Measurements from ENCODE around the gene CHRNB2.
"Not testable (repeated sequence)": the region's sequence is repeated elsewhere in the genome, so short reads cannot be mapped to it uniquely, and the experiment has no call there.

The CHRNB2 gene

GRCh38 chr1:154567386-154568156 is at the start of gene CHRNB2:
TSS of gene CHRNB2 (plus strand) at chr1:154567778. CDS start at chr1:154568045, 267 bp downstream.
- DNase-seq (peak; percentile 79), ATAC-seq (peak; percentile 83)

GRCh38 chr1:154519591-154519991 is 48.0 kb upstream of the CHRNB2 start:
- ATAC-seq (no peak), DNase-seq (no peak)

GRCh38 chr1:154520333-154520732 is 47.2 kb upstream of the CHRNB2 start:
- no peak for ATAC-seq
- DNase-seq: no peak

GRCh38 chr1:154521695-154522094 is 45.9 kb upstream of the CHRNB2 start:
- DNase-seq: no peak
- ATAC-seq: no peak

- ATAC-seq: no peak
- DNase-seq: no peak
Measured at GRCh38 chr1:154524881-154525280, 42.7 kb upstream of the CHRNB2 start.

- DNase-seq: no peak
- ATAC-seq: no peak
Measured at GRCh38 chr1:154527192-154527591, 40.4 kb upstream of the CHRNB2 start.

- no peak for DNase-seq
- no peak for ATAC-seq
Measured at GRCh38 chr1:154529308-154529707, 38.3 kb upstream of the CHRNB2 start.

- not testable (repeated sequence) for ATAC-seq, DNase-seq
Measured at GRCh38 chr1:154531950-154532349, 35.6 kb upstream of the CHRNB2 start.

GRCh38 chr1:154533952-154534844 is 33.4 kb upstream of the CHRNB2 start:
- DNase-seq (no peak), ATAC-seq (no peak)

- ATAC-seq: no peak
- DNase-seq: no peak
Measured at GRCh38 chr1:154536570-154536969, 31.0 kb upstream of the CHRNB2 start.

- ATAC-seq (no peak), DNase-seq (no peak)
Measured at GRCh38 chr1:154539486-154540483, 27.8 kb upstream of the CHRNB2 start.

GRCh38 chr1:154541231-154541630 is 26.3 kb upstream of the CHRNB2 start:
- ATAC-seq (no peak), DNase-seq (no peak)

- peak; percentile 78 for ATAC-seq
- DNase-seq: peak; percentile 70
Measured at GRCh38 chr1:154546264-154547063, 21.1 kb upstream of the CHRNB2 start.

GRCh38 chr1:154547105-154547732 is 20.4 kb upstream of the CHRNB2 start:
- DNase-seq (no peak), ATAC-seq (no peak)

- ATAC-seq (no peak), DNase-seq (no peak)
Measured at GRCh38 chr1:154548028-154548427, 19.6 kb upstream of the CHRNB2 start.

- no peak for DNase-seq
- no peak for ATAC-seq
Measured at GRCh38 chr1:154549202-154549770, 18.3 kb upstream of the CHRNB2 start.

GRCh38 chr1:154550070-154550469 is 17.5 kb upstream of the CHRNB2 start:
- ATAC-seq (no peak), DNase-seq (no peak)

- DNase-seq: no peak
- no peak for ATAC-seq
Measured at GRCh38 chr1:154550657-154551056, 16.9 kb upstream of the CHRNB2 start.

- ATAC-seq: no peak
- no peak for DNase-seq
Measured at GRCh38 chr1:154551474-154551873, 16.1 kb upstream of the CHRNB2 start.

GRCh38 chr1:154552036-154552435 is 15.5 kb upstream of the CHRNB2 start:
- DNase-seq: no peak
- no peak for ATAC-seq

All from stimulated activated naive CD8-positive, alpha-beta T cell treated with anti-CD3 and anti-CD28 coated beads, Interleukin-15, Interleukin-2, amounts not matched to agents 100 U/mL and 50 U/mL, for 24 hours (primary cell).